Keratinocyte (primary cell): ENCODE measurements around the gene GCNT4.

ENCODE experiments used
- EZH2 ChIP-seq: IDR thresholded peaks from one replicate; pipeline ENCODE4 v1.6.1; 2012; ENCODE audit warnings: inconsistent platforms, mild to moderate bottlenecking, low read length, moderate library complexity
- TF ChIP-seq, protein P1 (sequence below), 3 experiments: IDR thresholded peaks in 1 of 3; conservative IDR thresholded peaks in 1 of 3; optimal IDR thresholded peaks in 1 of 3; 2 replicates in 2 of 3; 3 replicates in 1 of 3; pipeline versions ENCODE3 to v1.5.1; 2011; ENCODE audit warnings: low read length in 3 of 3, mild to moderate bottlenecking in 3 of 3, moderate library complexity in 2 of 3, control low read depth in 1 of 3, inconsistent platforms in 1 of 3; ENCODE audit not compliant: insufficient read depth in 2 of 3; ENCODE audit errors: extremely low read depth in 1 of 3

DNA sequence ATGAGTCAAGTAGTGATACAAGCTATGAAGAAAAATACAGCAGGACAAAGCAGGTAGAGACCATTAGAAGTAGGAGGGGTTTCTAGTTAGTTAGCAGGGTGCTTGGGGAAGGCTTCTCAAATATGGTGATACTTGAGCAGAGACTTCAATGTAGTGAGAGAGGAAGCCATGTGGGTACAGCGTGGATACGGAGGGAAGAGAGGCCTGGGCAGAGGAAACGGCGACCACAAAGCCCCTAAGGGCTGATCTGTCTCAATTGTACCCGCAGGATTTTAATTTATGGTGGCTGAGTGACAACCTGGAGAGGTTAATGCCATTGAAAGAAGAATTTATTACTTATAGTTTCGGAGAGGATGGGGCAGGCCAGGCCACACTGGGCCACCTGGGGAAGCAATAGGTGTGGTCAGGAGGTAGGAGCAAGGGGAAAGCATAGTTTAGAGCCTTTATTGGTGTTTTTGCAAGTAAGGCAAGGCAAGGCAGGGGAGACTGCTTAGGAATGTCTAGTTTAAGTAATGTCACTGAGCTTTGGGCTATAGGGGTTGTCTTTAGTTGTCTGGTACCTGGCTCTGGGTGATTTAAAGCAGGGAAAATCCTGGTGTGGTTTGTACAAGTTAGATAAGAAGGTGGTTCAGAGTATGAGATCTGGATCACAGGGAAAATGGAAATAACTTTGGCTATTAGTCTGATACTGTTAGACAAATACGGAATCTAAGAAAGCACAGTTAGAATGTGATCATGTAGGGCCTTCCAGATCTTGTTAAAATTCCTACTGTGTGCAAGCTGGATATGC is 42.6 kb downstream of the GCNT4 start:
- TF ChIP-seq, protein P1, sequence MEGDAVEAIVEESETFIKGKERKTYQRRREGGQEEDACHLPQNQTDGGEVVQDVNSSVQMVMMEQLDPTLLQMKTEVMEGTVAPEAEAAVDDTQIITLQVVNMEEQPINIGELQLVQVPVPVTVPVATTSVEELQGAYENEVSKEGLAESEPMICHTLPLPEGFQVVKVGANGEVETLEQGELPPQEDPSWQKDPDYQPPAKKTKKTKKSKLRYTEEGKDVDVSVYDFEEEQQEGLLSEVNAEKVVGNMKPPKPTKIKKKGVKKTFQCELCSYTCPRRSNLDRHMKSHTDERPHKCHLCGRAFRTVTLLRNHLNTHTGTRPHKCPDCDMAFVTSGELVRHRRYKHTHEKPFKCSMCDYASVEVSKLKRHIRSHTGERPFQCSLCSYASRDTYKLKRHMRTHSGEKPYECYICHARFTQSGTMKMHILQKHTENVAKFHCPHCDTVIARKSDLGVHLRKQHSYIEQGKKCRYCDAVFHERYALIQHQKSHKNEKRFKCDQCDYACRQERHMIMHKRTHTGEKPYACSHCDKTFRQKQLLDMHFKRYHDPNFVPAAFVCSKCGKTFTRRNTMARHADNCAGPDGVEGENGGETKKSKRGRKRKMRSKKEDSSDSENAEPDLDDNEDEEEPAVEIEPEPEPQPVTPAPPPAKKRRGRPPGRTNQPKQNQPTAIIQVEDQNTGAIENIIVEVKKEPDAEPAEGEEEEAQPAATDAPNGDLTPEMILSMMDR (optimal IDR thresholded peaks at IDR 0.05 in 1 of 3, IDR thresholded peaks at IDR 0.05 in 1 of 3, conservative IDR thresholded peaks at IDR 0.05 in 1 of 3; ENCODE audit: extremely low read depth in 1 of 3, insufficient read depth in 2 of 3, low read length in 3 of 3): no peak
- no peak for TF ChIP-seq EZH2
